HL-60/S4 (cell line): ENCODE results near the gene ADGRL3.

Experiments
- in situ Hi-C: fragments of 300-500 bp; cut with MboI; formaldehyde crosslinking; loops from 2 replicates; pipeline ENCODE4 v1.14.3; 2022; ENCODE audit warnings: low sequenced_read_pairs

The ADGRL3 gene

GRCh38 chr4:61200187-61200915, at the start of gene ADGRL3:
TSS of gene ADGRL3 (plus strand) at chr4:61200326.
- in situ Hi-C loops = no loop called here

DNA sequence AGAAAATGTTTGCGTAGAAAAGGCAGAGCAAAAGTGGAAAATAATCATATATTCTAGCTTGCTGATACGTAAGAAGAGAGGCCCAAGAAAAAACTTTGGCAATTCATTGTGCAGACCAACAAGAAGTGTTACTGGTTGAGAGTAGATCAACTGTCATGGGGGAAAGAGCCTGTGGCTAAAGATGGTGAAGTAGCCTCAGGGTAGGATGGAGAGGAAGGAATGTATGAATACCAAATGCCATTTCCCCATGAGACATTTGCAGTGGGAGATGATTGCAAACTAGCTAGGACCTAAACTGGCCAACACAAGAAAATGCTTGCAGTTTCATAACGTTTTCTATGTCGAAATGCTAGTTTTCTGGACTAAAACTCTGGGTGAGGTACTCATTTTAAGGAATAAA, 47.7 kb upstream of the ADGRL3 start:
- in situ Hi-C loops = no loop called here

GRCh38 chr4:61160478-61160877, 39.6 kb upstream of the ADGRL3 start:
- in situ Hi-C loops = no loop called here

DNA sequence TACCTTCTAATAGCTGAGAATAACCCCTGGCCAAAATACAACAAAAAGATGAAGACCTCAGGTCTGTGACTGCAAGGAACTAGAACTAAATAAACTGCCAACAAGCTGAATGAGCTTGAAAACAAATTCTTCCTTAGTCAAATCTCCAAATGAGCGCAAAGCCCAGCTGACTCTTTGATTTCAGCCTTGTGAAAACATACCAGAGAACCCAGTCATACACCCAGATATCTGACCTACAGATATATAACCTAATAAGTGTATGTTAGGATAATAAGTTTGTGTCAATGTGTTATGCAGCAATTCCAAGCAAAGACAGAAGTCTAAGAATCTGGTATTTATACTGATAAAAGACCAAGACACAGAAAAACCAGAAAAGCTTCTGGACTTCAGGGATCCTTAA, 38.0 kb upstream of the ADGRL3 start:
- in situ Hi-C loops = no loop called here

GRCh38 chr4:61173799-61174198, 26.3 kb upstream of the ADGRL3 start:
- in situ Hi-C loops = no loop called here

DNA sequence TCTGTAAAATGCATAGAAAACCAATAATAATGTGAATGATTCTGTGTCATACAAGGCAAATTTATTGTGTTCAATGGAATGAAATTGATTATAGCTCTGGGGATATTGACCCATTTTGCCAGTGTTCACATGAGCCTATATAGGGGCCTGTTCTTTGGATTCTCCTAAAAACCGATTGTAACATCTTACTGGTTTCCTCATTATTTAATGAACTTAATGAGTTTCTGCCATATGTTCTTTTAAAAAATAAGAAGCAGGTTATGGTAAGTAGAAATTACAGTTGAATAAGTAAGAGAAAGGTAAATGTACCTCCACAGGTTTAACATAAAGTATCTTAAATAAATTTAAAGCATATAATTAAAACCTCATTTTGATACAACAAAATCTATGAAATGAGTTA, 24.6 kb upstream of the ADGRL3 start:
- in situ Hi-C loops = no loop called here

DNA sequence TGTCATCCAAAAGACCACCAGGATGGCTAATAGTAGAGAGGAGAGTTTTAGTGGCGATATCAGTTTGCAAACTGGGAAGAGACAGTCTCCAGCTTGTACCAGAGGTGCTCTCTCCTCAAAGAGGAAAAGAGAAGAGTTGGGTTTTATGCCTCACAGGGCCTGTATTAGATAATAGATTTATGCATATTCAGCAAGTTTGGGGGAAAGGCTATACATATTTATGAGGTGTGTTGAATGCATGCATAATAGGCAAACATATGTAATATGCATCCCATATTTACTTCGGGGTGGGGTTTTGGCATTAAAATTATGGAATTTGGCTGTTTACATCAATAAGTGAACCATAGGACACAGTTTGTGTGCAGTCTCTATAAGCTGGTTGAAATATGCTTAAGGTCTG, 22.8 kb upstream of the ADGRL3 start:
- in situ Hi-C loops = no loop called here

- in situ Hi-C loops = no loop called here
Observed at GRCh38 chr4:61180405-61180804, 19.7 kb upstream of the ADGRL3 start.

DNA sequence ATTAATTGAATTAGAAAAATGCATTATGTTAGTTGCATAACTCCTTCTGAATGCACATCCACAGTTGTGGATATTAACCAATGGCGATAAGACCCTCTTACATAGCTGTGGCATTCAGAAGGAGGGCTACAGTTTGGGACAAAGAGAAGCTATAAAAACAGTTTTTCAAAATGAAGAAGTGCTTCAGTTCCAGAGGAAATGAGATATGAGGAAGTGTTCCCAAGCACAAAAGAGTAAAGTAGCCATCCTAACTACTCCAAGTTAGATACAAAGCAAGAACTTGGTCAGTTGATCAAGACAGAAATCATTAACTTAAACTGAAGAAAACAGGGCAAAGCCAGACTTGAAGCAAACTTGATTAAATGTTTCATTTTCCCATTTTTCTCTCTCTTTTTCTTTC, 17.2 kb upstream of the ADGRL3 start:
- in situ Hi-C loops = no loop called here

DNA sequence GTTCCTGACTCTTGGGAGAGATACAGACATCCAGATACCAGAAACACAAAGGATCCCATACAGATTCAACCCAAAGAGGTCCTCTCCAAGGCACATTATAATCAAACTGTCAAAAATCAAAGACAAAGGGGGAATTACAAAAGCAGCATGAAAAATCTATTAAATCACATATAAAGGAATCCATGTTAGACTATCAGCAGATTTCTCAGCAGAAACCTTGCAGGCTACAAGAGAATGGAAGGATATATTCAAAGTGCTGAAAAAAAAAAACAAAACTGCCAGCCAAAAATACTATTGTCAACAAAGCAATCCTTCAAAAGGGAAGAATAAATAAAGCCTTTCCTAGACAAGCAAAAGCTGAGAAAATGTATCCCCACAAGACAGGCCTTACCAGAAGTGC, 14.8 kb upstream of the ADGRL3 start:
- in situ Hi-C loops = no loop called here

DNA sequence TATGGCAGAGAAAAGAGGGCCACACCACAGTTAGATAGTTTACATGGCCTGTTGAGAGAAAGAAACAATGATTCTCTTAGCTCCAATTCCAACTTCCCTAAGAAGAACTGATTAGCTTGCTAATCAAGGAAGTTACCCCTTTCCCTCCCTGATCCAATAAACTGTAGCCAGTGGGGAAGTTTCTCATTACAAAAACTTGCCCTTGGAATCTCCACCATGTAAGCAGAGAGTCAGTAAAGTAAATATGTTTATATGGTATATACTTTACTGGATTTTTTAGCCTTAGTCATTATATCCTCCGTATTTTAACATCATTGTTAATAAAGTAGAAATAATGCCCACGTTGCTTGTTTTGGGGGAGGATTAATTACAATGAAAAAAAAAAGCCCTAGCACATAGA, 7.7 kb upstream of the ADGRL3 start:
- in situ Hi-C loops = no loop called here

DNA sequence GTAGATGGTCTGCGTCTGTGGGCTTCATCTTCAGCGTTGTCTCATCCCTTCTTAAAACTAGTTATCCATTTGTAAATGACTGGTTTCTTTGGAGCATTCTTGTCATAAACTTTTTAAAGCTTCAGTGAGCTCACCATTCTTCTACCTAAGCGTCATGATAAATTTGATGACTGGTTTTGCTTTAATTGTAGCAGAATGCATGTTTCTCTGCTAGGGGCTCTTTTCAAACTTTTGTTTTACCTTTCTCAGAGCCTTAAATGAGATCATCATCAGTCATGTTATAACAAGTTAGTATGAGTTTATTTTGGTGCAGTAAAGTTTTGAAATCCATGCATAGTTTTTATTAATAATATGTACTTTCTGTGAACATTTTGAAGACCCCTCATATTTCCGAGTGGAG, 6.3 kb upstream of the ADGRL3 start:
- in situ Hi-C loops = no loop called here

DNA sequence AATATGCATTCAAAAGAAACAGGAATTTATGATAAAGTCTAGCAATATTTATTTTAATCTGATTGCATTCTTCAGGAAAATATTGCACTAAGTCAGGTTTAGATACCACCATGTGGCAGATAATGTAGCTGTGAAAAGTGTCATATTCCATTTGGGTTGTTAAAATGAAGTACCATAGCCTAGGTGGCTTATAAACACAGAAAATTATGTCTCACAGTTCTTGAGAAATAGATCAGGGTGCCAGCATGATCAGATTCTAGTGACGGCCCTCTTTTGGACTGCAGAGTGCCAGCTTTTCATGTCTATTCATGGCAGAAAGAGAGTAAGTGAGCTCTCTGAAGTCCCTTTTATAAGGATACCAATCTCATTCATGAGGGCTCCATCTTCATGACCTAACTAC, 5.6 kb upstream of the ADGRL3 start:
- in situ Hi-C loops = no loop called here

DNA sequence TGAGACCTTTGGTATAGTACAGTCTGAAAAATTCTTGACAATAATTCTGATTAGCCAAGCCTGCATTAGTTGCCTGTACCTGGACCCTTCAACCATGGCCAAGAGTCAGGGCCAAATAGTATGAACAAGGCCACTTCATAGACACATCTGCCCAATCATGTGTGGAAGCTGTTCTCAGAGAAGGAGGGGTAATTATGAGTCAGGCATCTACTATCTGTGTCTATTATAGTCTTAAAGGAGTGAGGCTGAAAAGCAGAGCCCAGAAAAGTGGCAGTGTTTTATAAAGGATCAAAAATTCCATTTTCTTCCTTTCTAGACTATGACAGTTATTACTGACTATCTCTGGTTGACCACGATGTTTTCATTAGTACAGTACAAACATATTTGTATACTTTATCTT, 5.0 kb upstream of the ADGRL3 start:
- in situ Hi-C loops = no loop called here

DNA sequence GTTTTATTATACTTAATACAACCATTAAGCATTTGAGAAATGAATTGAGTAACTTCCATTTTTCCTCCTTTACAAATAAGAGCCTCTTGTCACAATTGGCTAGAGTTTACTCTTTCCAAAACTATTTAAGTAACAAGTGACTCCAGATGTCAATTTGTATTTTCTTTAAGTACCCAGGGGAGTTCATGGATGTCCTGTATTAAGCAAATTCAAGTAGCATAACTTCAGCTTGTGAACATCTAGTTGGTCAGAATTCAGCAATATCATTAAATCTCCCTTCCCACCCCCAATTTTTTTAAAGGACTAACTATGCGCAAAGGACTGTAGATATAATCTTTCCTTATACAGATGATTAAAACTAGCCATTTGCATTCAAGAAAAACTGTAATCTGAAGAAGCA, 1.4 kb upstream of the ADGRL3 start:
- in situ Hi-C loops = no loop called here

- in situ Hi-C loops = no loop called here
Observed at GRCh38 chr4:61199873-61200186, 296 bp upstream of the ADGRL3 start.

- in situ Hi-C loops = no loop called here
Observed at GRCh38 chr4:61200916-61201526, 895 bp downstream of the ADGRL3 start.

DNA sequence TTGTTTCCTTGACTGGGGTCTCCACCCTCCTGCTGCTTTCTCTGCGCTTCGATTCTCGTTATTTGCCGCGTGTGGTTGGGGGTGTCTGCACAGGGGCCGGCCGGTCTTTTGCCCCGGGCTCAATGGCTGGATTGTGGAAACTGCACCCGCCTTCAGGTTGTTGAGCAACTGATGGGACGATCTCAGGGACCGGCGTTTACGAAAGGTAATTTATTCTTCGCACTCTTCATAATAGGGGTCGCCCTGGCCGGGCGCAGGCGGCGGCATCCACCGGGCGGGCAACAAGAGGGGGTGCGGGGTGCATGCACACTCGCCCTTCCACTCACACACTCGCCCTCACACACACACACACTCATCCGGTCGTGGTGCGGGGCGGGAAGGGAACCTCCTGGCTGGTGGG, 1.4 kb downstream of the ADGRL3 start:
- in situ Hi-C loops = no loop called here

DNA sequence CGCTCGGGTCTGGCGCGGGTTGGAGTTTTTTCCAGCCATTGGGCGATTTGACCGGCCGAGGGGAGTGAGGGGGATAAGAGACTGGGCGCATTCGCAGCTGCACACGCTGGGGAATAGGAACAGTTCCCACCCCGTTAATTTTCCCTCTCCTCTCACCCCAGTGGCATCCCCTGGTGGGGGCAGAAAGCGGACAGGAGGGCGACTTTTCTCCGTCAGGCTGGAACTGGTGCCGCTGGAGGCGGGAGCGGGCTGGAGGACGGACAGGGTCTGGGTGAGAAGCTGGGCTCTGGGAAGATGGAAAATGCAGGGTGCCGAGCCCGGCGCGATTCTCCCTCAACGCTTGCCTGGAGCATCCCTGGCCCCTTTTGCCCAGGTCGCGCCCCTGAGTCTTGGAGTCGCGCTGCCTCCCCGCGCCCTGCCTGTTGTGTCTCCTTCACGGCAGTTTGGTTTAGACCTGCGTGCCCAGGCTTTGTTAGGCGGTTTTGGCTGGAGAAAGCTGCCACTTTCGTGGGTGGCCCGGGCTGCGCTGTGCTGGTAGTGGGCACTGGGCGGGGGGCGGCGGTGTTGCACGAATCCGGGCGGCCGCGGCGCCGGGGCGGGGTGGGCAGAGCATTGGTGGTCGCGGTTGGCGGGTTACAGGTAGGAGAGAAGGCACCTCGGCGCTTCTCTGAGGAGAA, 2.0 kb downstream of the ADGRL3 start:
- in situ Hi-C loops = no loop called here

GRCh38 chr4:61202638-61203435, 2.7 kb downstream of the ADGRL3 start:
- in situ Hi-C loops = no loop called here

- in situ Hi-C loops = no loop called here
Observed at GRCh38 chr4:61203436-61203790, 3.3 kb downstream of the ADGRL3 start.
